Activated CD8-positive, alpha-beta memory T cell treated with anti-CD3 and anti-CD28 coated beads for 24 hours (primary cell): Measurements from ENCODE around the gene CDK19.

Experiments
- DNase-seq: peaks from one replicate; pipeline ENCODE4 v3.0.0-alpha.2; 2020

CDK19 gene

DNA sequence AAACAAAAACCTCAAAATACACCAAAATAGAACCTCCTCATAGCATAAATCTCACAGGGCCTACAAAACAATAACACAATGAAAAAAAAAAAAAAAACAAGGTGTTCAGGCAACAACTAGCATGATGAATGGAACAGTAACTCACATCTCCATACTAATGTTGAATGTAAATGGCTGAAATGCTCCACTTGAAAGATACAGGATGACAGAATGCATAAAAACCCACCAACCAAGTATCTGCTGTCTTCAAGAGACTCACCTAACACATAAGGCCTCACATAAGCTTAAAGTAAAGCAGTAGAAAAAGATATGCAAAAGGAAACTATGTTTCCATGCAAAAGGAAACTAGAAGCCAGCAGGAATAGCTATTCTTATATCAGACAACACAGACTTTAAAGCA is 121.3 kb downstream of the CDK19 start:
- DNase-seq: no peak

DNA sequence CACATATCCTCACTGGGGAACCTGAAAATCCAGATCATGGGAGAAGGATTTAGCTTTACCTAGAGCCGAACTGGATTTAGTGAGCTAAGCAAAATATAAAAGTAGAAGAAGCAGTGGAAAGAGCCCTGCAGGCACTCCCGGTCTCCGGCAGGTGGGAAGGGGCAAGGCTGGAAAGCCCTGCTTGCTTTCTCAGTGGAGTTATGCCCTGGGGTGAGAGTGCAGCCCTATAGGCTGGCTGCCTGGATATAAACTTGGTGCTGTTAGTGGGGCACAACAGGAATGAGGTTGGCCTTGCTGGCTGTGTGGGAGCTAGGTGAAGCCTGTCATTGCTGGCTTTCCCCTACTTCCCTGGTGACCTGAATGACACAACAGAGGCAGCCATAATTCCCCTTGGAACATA is 122.0 kb downstream of the CDK19 start:
- no peak for DNase-seq

DNA sequence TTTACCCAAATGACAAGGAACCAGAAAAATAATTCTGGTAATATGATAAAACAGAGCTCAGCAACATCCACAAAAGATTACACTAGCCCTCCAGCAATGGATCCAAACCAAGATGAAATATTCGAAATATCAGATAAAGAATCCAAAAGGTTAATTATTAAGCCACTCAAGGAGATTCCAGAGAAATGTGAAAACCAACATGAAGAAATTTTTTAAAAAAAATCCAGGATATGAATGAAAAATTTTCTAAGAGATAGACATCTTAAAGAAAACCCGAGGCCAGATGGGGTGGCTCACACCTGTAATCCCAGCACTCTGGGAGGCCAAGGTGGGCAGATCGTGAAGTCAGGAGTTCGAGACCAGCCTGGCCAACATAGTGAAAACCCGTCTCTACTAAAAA is 124.4 kb downstream of the CDK19 start:
- DNase-seq: no peak

DNA sequence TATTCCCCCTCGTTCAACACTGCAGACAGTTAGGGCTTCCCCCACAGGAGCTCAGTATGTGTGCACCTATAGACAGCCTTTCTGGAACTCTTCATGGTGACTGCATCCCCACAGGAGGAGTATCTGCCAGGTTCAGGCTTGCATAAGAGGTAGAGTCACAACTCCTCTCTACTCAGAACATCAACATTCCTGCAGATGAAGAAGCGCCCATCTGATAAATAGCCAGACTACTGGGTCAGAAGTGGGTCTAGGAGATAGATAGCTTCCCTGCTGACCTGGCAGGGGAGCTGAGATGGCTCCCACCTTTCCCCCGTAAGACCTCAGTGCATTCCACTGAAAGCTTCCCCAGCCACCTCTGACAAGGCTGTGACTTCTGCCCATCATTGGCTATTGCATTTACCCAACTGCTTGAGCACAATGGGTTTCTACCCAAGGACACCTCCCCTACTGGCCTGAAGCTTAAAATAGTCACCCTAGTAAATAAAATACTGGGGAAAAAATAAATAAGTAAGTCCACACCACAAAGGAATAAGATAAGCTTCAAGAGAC is 125.1 kb downstream of the CDK19 start:
- DNase-seq: no peak

DNA sequence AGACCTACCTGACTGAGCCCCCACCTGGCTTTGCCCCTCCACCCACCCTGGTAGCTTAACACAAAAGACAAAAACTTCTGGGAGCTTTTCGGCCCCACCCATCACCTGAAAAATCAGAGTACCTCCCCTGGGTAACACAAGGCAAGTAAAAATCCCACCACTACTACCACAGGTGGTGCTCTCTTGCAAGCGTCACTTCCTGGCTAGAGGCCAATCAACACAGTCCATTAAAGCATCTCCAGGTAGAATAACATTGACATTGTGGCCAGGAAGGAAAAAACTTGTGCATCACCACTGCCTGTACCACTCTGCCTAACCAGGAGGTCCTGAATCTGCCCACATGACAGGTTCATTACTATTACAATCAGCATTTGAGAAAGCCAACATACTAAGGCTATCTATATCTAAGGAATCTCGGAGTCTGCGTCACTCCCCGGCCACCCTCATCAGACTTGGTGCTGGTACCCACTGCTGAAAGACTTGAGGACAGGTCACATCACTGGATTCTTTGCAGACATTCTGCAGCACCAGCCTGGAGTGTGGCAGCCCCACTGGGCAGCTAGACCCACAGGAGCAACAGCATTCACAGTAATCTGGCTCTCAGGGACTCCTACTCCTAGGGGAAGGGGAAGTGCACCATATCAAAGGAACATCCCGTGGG is 125.9 kb downstream of the CDK19 start:
- DNase-seq: no peak

DNA sequence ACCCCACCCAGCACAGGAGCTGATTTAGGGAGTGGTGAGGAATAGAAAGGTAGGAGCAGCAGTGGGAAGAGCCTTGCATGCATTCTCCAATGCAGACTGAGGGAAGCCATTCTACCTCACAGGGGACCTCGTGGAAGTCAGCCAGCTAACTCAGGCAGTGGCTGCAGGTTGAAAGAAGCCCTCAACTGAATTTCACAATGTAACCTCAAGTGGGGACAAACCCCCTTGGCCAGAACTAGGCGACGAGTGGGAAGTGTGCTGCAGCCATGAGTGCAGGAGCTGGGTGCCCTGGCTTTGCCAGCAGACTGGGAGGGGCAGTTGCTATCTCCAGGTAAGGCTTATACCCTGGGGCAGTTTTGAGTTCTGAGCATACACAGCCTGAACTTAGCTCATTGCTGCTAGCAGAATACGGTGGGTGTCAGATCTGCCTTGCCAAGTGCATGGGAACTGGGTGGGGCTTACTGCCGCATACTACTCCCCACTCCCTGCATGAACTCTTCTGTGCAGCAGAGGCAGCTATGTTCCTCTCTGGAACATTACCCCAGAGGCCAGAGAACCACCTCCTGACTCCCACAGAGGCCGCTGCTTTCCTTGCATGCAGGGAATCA is 126.5 kb downstream of the CDK19 start:
- DNase-seq: no peak

DNA sequence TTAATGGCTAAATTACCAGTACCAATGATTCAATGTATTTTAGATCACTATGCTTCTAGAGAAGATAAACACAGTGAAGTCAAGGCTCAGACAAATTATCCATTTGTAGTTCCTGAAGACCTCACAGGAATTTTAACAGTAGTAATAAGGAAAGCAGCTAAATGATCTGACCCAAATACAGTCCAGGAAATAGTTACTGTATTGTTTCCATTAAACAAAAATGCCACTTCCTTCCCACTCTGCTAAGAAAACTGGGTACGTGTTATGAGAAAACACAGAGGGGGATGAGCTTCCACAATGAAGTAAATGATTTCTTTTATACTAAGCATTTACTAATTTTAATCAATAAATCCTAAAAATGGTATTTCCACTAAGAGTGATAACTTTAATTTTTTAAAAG is 127.9 kb downstream of the CDK19 start:
- DNase-seq: no peak

DNA sequence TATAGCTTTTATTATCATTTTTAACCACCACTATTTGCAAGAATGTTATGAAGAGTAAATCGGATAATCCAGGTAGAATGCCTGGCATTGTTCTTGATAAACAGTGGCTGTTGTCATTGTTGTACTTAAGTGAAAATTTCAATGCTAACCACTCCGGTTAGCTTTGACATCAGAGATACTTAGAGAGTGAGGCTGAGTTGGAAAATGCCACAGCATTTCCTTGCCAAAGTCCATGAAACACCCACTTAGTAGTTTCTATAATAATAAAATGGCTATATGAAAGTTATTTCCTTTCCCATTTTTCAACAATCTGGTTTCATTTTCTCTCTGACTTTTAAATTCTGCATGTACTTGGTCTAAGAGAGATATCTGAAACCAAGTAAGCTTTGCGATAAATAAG is 132.0 kb downstream of the CDK19 start:
- DNase-seq: no peak

DNA sequence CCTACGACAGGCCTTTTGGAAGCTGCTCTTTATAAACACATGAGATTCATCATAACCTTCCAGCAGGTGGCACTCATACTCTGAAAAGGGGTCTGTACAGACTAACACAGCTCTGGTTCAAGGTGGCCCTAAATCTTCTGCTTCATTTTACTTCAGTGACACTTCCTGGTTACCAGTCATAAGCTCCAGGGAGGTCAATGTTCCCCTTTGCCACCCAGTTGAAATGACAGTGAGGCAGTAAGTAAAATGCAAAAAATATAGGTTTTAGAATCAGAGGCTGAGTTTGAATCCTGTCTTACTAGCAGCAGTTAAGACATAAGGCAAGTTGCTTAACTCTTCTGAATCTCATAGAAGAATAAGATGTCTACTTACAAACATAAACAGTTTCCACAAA is 132.8 kb downstream of the CDK19 start:
- DNase-seq: peak; percentile 63

DNA sequence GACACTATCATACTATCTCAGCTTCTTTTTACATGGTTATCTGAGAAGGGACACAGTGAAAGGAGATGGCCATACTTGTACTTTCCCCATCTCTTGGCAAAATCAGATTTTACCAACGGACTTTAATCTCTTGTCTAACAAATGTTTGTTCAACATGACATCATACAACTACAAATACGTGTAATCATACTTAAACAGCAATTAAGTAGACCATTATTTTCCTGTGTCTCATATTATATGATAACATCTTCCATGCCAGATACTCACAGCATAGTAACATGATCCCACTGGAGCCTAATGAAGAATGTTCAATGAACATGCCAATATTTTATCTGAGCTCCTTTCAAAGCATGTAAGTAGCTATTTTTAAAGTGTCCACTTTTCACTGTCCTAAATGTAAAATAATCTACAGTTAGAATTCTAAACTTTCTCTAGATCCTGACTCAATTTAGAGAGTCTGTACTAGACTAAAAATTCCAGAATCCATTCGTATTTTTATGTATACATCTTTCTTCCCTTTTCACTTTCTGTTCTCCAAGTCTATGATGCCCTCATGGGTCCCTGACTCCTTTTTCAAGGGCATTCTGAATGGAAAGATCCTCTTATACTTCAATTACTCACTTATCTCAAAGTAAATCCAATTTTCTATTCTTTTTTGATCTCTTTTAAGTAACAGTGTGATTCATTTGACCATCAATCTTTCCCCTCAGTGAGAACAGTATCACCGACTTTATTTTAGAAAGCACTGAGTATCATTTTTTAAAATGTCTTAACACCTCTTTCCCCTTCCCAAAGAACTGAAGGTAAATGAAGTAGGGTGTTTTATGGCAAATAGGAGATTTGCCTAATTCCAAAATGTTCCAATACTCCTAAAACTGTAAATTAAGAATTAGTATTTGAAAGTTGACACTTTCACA is 133.5 kb downstream of the CDK19 start:
- DNase-seq: no peak

DNA sequence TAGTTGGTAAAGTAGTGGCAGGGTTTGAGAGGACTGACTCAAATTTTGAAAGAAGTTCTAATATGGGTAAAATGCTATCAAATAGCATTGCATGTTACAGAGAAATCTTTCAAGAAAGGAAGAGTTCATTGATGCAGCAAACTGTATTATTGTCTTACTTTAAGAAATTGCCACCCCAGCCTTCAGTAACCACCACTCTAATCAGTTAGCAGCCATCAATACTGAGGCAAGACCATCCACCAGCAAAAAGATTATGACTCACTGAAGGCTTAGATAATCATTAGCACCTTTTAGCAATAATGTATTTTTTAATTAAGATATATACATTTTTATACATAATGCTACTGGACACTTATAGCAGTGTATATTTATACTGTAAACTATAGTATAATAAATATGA is 138.9 kb downstream of the CDK19 start:
- DNase-seq: no peak

DNA sequence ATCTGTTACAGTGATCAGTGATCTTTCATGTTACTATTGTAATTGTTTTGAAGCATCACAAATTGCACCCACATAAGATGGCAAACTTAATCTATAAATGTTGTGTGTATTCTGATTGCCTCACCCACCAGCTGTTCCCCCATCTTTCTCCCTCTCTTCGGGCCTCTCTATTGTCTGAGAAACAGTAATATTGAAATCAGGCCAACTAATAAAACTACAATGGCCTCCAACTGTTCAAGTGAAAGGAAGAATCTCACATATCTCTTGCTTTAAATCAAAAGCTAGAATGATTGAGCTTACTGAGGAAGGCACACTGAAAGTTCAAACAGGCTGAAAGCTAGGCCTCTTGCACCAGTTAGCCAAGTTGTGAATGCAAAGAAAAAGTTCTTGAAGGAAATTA is 141.2 kb downstream of the CDK19 start:
- no peak for DNase-seq

DNA sequence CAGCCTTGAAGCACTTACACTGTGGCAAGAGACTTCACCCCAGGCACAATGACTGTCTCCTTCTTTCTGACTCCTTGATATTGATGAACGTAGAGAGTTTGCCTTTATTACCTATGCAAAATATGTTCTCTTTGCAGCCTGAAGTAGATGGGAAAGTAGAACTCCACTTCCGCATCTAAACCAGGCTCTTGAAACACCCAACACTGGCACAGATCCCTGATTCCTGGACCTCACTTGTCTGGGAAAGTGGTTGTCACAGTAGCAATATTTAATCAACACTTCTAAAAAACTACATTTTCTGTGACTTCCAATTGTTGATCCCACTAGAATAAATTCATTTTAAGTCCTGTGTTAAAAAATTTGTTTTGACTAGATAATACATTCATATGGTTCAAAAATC is 143.1 kb downstream of the CDK19 start:
- no peak for DNase-seq

DNA sequence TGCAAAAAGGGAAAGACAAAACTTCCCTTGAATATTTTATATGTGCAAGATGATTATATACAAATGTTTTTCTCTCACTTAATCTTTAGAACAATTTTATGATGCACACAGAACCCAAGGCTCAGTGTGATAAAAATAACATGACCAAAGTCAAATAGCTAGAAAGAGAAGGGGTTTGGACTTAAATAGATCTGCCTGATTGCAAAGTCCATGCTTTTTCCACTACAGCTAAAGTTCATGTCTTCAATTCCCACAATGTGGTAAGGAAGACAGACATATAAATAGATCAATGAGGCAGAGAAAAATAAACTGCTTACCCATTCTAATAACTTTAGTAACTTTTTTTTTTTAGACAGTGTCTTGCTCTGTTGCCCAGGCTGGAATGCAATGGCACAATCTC is 143.8 kb downstream of the CDK19 start:
- no peak for DNase-seq

DNA sequence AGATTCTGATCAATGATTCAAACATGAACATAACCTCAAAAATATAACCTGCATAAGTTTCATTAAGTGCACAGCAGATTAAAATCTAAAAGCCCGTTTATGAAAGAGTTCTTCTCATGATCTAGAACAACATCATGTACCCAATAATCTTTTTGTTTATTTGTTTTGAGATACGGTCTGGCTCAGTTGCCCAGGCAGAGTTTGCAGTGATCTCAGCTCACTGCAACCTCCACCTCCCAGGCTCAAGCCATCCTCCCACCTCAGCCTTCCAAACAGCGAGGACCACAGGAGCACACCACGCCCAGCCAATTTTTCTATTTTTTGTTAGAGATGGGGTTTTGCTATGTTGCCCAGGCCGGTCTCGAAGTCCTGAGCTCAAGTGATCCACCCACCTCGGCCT is 149.7 kb downstream of the CDK19 start:
- DNase-seq: no peak

DNA sequence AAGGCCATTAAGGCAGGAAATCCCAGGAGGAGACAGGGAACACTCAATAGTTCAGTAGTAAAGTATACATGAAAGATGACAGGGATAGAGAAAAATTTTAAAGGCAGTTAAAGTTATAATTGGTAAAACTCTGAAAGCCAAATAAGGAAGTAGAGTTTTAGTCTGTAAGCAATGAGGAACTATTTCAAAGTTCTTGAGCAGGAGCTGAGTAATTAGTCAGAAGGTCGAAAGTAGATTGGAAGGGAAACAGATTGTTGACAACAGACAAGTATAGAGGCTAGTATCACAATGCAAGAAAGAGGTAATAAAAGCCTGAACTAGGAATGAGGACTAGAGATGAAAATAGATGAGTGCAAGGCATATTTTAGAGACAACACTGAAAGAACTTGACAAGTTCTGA is 150.3 kb downstream of the CDK19 start:
- DNase-seq: no peak

DNA sequence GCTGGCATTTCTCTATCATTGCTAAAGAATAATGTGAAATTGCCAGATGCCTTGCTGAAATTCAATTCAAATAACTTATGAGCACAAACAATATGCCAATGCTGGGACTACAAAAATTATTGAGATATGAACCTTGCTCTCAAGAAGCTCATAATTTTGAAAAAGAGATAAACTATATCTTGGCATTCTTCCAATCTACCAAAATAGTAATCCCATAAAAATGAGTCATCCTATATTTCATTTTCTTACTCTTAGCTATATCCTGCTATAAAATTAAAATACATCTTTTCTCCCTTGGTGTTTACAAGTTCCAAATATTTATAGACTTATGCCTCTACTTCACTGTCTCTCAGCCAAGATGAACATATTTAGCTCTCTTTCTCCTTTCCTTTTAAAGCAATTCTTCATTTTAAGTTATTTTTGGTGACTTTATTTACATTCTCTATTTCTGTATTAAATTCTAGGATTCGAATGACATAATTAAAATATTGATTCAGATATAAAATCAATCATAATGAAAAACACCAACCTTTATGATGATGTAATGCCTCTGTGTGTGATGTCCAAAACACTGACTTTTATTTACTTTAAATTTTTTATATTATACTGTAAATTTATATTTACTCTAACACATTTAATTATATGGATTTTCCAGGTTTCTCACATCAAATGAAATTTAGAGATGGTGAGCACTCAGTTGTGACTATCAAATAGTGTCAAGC is 152.6 kb downstream of the CDK19 start:
- no peak for DNase-seq

DNA sequence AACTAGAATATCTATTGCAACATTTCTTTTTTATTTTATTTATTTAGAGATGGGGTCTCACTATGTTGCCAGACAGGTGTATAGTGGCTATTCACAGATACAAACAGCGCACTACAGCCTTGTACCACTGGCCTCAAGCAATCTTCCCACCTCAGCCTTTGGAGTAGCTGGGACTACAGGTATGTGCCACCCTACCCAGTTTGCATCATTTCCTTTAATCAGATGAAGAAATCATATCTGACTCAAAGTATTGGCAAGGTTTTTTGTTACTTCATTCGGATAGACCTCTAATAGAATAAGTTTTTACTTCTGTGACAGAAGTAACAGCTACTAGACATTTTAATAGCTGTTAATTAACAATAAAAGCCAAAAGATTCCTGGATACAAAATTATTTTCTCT is 153.9 kb downstream of the CDK19 start:
- no peak for DNase-seq

DNA sequence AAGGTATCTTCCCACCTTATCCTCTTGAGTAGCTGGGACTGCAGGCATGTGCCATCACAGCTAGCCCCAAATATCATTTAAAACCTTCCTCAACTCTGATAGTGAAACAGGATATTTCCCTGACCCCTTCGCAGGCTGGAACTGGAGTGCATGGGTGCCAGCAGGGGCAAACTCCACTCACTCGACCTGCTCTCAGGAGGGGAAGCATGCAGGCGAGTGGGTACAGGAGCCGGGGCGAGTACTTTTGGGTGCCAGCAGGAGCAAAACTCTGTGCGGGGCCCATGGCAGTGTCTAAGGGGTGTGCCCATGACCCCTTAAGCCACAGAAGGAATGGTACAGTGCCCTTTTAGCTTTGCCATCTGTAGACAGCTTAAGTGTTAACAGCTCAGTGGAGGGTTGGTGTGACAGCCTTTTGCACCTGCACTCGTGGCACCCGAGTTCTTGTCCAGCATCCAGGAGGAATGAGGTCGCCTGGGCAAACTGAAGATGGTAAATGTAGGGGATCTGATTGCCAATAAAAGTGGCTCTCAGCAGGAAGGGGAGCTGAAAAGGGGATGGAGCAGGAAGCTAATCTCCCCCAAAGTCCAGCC is 155.1 kb downstream of the CDK19 start:
- DNase-seq: no peak

DNA sequence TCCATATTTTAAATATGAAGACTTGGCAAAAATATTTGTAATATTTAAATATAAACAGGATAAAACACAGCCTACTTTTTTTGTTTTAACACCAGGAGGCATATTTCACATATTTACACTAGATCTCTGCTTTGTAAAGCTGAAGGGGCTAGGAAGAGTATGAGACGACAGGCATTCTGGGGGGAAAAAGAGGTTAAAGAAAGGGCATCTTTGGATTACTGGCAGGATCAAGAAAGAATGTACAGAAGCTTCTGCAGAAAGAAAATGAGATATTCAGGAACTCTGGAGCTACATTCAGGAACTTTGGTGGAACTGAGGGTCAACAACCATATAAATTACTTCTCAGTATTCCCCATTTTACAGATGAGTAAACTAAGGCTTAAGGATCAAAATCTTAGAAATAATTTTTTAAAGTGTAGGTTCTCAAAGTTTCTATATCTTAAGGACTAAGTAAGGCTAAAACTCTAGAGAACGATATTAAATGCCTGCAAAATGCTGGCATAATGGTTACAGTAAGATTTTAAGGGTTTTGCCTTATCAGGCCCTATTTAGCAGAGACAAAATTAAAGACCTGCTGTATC is 156.5 kb downstream of the CDK19 start:
- DNase-seq: no peak

DNA sequence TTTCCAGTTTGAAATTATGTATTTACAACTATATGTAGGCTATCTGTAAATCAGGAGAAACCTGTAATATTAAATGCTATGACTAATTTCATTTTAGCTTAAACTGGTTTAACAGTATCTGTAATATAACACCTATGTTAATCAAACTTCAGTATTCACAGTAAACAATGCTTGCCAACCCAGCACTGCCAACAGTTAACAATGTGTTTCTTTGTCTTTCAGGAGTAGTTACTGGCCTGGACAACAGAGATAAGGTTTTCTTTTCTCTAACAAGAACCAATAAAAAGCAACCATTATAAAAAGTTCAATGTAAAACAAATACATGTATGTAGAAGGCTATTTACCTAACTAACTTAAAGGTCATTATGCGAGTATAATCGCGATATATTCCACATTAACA is 158.8 kb downstream of the CDK19 start:
- DNase-seq: no peak

DNA sequence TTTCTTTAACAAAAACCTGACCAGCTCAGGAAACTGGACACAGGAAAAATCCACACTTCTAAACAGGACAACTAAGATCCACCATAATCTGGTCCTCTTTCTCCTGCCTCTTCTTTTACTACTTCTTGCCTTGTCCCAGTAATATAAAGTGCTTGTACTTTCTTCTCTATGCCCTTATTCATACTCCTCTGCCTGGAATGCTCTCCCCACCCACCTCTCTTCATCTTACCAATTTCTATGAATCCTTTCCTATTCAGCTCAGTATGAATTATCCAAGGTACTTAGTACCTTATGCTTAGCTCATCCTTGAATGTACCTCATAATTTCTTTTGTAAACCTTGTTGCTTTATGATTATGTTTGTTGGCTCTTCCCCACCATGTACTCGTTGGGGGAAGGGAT is 159.4 kb downstream of the CDK19 start:
- DNase-seq: no peak
